Measurements from ENCODE around the gene FTO. TPM values are rescaled to one million over a fixed set of nuclear protein-coding genes. Genes with fewer than 3 reads are reported as not detected.

Gene FTO
- total RNA-seq, 2 donors from 2014 or later = 47.5 to 50.4 TPM

GRCh38 chr16:54125751-54126655 is 422.0 kb downstream of the FTO start:
- DNase-seq = no peak
- H3K36me3 ChIP-seq (replicated peaks in 1 of 2; ENCODE audit: insufficient read depth in 1 of 2, low read depth in 2 of 2) = no peaks in the 10 kb centered on the region
- WGBS, 2 donors = 76 to 80% methylated on average over 6 of the region's 6 CpGs
- H3K27ac ChIP-seq = no peak overlapping the region
- no peaks in the 10 kb centered on the region for H3K27me3 ChIP-seq
- TF ChIP-seq POLR2A (IDR thresholded peaks at IDR 0.05) (no peak), CTCF (IDR thresholded peaks at IDR 0.05) (no peak)
- intact Hi-C loops (cut with DNase I) = no loop called here
- no peak overlapping the region for H3K4me3 ChIP-seq
- H3K4me1 ChIP-seq = no peaks in the 10 kb centered on the region
- no peak for ATAC-seq
- H3K9me3 ChIP-seq = no peaks in the 10 kb centered on the region

- H3K27me3 ChIP-seq = no peaks in the 10 kb centered on the region
- TF ChIP-seq POLR2A (IDR thresholded peaks at IDR 0.05) (no peak), CTCF (IDR thresholded peaks at IDR 0.05) (no peak)
- H3K27ac ChIP-seq = no peak overlapping the region
- no peak for DNase-seq
- intact Hi-C loops (cut with DNase I) = no loop called here
- H3K36me3 ChIP-seq (replicated peaks in 1 of 2; ENCODE audit: insufficient read depth in 1 of 2, low read depth in 2 of 2) = no peaks in the 10 kb centered on the region
- ATAC-seq = no peak
- H3K9me3 ChIP-seq = no peaks in the 10 kb centered on the region
- H3K4me1 ChIP-seq = no peaks in the 10 kb centered on the region
- no peak overlapping the region for H3K4me3 ChIP-seq
- whole genome bisulfite sequencing, 2 donors = 79 to 81% methylated on average over 4 of the region's 4 CpGs
Observed at GRCh38 chr16:54126907-54127306, 423.0 kb downstream of the FTO start.

GRCh38 chr16:54128629-54129234 is 424.8 kb downstream of the FTO start:
- Histone ChIP-seq H3K4me3 (no peak overlapping the region), H3K27ac (no peak overlapping the region), H3K9me3 (no peaks in the 10 kb centered on the region), H3K27me3 (no peaks in the 10 kb centered on the region), H3K4me1 (no peaks in the 10 kb centered on the region), H3K36me3 (replicated peaks in 1 of 2; ENCODE audit: insufficient read depth in 1 of 2, low read depth in 2 of 2) (no peaks in the 10 kb centered on the region)
- WGBS, 2 donors = 64 to 77% methylated on average over 5 of the region's 5 CpGs
- DNase-seq (no peak), ATAC-seq (no peak)
- intact Hi-C loops (cut with DNase I) = no loop called here
- TF ChIP-seq POLR2A (IDR thresholded peaks at IDR 0.05) = no peak
- no peak for TF ChIP-seq CTCF (IDR thresholded peaks at IDR 0.05)

- no peak overlapping the region for H3K4me3 ChIP-seq
- H3K27ac ChIP-seq = no peak overlapping the region
- ATAC-seq = no peak
- intact Hi-C loops (cut with DNase I) = no loop called here
- no peak for TF ChIP-seq POLR2A (IDR thresholded peaks at IDR 0.05)
- no peak for TF ChIP-seq CTCF (IDR thresholded peaks at IDR 0.05)
- DNase-seq = no peak
- no peaks in the 10 kb centered on the region for H3K27me3 ChIP-seq
- no peaks in the 10 kb centered on the region for H3K36me3 ChIP-seq (replicated peaks in 1 of 2; ENCODE audit: insufficient read depth in 1 of 2, low read depth in 2 of 2)
- H3K4me1 ChIP-seq = no peaks in the 10 kb centered on the region
- H3K9me3 ChIP-seq = no peaks in the 10 kb centered on the region
Observed at GRCh38 chr16:54129810-54130209, 425.9 kb downstream of the FTO start.
